B cell (primary cell): ENCODE measurements around the gene SLC25A34. TPM values are rescaled to one million over a fixed set of nuclear protein-coding genes. Genes with fewer than 3 reads are reported as not detected.

Experiments
- ATAC-seq: fragments of 200-7000 bp; cut with Tn5 transposase; one replicate; pipeline ENCODE4 v1.10.0; 2021; ENCODE audit warnings: low read depth, mild to moderate bottlenecking, moderate number of reproducible peaks, moderate library complexity
- CTCF ChIA-PET: fragments of 350-600 bp; sonication (Branson Sonifier 250); formaldehyde crosslinking; loops from one replicate; lab custom pipeline; 2021; ENCODE audit warnings: antibody characterized with exemption, inconsistent platforms; lab: Charles Lee
- POLR2A ChIA-PET: fragments of 350-600 bp; sonication (Branson Sonifier 250); formaldehyde crosslinking; loops from one replicate; lab custom pipeline; 2021; ENCODE audit warnings: antibody characterized with exemption; lab: Charles Lee
- DNase-seq: peaks from one replicate; pipeline ENCODE4 v3.0.0; 2013
- H2AFZ ChIP-seq: 2 replicates; pipeline ENCODE4 v1.6.1; 2012; ENCODE audit warnings: mild to moderate bottlenecking, low read depth, low read length; ENCODE audit not compliant: insufficient read depth, poor library complexity, severe bottlenecking
- H3K27ac ChIP-seq, 2 donors: 1 replicate in 1 of 2; 2 replicates in 1 of 2; pipeline ENCODE4 v1.5.1; 2012 to 2013; ENCODE audit warnings: low read length in 2 of 2, mild to moderate bottlenecking in 2 of 2, moderate library complexity in 1 of 2
- H3K27me3 ChIP-seq, 4 experiments: fragments of 200-600 bp in 1 of 4; sonication (generic) in 1 of 4; replicated peaks in 1 of 4; 1 replicate in 2 of 4; 2 replicates in 2 of 4; pipeline versions ENCODE4 v1.6.1 to v1.7.0; 2013 to 2016; ENCODE audit warnings: low read length in 3 of 4, mild to moderate bottlenecking in 2 of 4, mixed read lengths in 1 of 4, moderate library complexity in 1 of 4; ENCODE audit not compliant: insufficient read depth in 4 of 4, control insufficient read depth in 3 of 4; ENCODE audit errors: control extremely low read depth in 1 of 4
- H3K36me3 ChIP-seq, 2 experiments: replicated peaks in 1 of 2; 1 replicate in 1 of 2; 2 replicates in 1 of 2; pipeline versions ENCODE4 v1.6.1 to v1.7.1; 2013; ENCODE audit warnings: low read length in 1 of 2; ENCODE audit not compliant: insufficient read depth in 2 of 2, control insufficient read depth in 1 of 2; ENCODE audit errors: control extremely low read depth in 1 of 2, extremely low read depth in 1 of 2
- H3K4me1 ChIP-seq, 2 donors: fragments of 200-600 bp in 1 of 2; sonication (generic) in 1 of 2; 1 replicate in 1 of 2; 2 replicates in 1 of 2; pipeline versions ENCODE4 v1.5.1 to v1.6.1; 2013 to 2017; ENCODE audit warnings: low read length in 2 of 2; ENCODE audit not compliant: control insufficient read depth in 2 of 2, insufficient read depth in 2 of 2
- H3K4me2 ChIP-seq: replicated peaks from 2 replicates; pipeline ENCODE3; 2012; ENCODE audit warnings: mild to moderate bottlenecking, low read depth, low read length; ENCODE audit not compliant: poor library complexity, severe bottlenecking
- H3K4me3 ChIP-seq, 5 experiments: fragments of 200-600 bp in 1 of 5; sonication (generic) in 1 of 5; 1 replicate in 3 of 5; 2 replicates in 2 of 5; pipeline versions ENCODE4 v1.5.1 to v1.7.0; 2011 to 2016; ENCODE audit warnings: low read length in 4 of 5, mild to moderate bottlenecking in 4 of 5, low read depth in 2 of 5, control low read depth in 1 of 5, moderate library complexity in 1 of 5; ENCODE audit not compliant: insufficient read depth in 1 of 5; ENCODE audit errors: control extremely low read depth in 1 of 5, extremely low read depth in 1 of 5
- H3K79me2 ChIP-seq: fragments of 200-600 bp; sonication (generic); one replicate; pipeline ENCODE4 v1.6.0; 2016; ENCODE audit warnings: low read length; ENCODE audit not compliant: control insufficient read depth, insufficient read depth
- H3K9ac ChIP-seq: fragments of 200-600 bp; sonication (generic); 2 replicates; pipeline ENCODE4 v1.6.1; 2017; ENCODE audit warnings: mild to moderate bottlenecking, low read length, moderate library complexity
- H3K9me3 ChIP-seq, 3 donors: one replicate each; pipeline versions ENCODE4 v1.6.1 to v1.7.1; 2013; ENCODE audit warnings: low read length in 2 of 3; ENCODE audit not compliant: control insufficient read depth in 2 of 3, insufficient read depth in 1 of 3; ENCODE audit errors: control extremely low read depth in 1 of 3
- H4K20me1 ChIP-seq: 2 replicates; pipeline ENCODE4 v1.6.0; 2012; ENCODE audit warnings: mild to moderate bottlenecking, low read length; ENCODE audit not compliant: insufficient read depth, control insufficient read depth, poor library complexity, severe bottlenecking
- H3K27ac Mint-ChIP-seq: one replicate; pipeline ENCODE4 v1.8.0; 2021; ENCODE audit warnings: mixed read lengths
- H3K27me3 Mint-ChIP-seq: one replicate; pipeline ENCODE4 v1.8.0; 2021; ENCODE audit warnings: mixed read lengths
- H3K4me1 Mint-ChIP-seq: one replicate; pipeline ENCODE4 v1.8.0; 2021; ENCODE audit warnings: mixed read lengths
- H3K4me3 Mint-ChIP-seq: one replicate; pipeline ENCODE4 v1.8.0; 2021; ENCODE audit warnings: mixed read lengths
- H3K9me3 Mint-ChIP-seq: one replicate; pipeline ENCODE4 v1.8.0; 2022; ENCODE audit warnings: mixed read lengths; ENCODE audit not compliant: insufficient read depth
- EZH2 ChIP-seq: IDR thresholded peaks from 2 replicates; pipeline ENCODE4 v1.6.1; 2012; ENCODE audit warnings: borderline replicate concordance, low read depth, mild to moderate bottlenecking, moderate library complexity, low read length; ENCODE audit not compliant: insufficient read depth, poor library complexity, severe bottlenecking
- WGBS: methylation state at CpG from one replicate; pipeline ENCODE4 v1.1.5; 2013; ENCODE audit warnings: missing lambda C conversion rate; ENCODE audit not compliant: insufficient coverage; 5-methylcytosine and 5-hydroxymethylcytosine counted together
- intact Hi-C: fragments of 100-400 bp; cut with micrococcal nuclease; formaldehyde crosslinking; loops from one replicate; pipeline ENCODE4 v1.10.0; 2022
- polyA plus RNA-seq: library from polyadenylated mRNA; depleted of rRNA; stranded (reverse); fragments of >200 nt; gene quantifications from 2 replicates; pipeline ENCODE4 v1.2.3, GENCODE V29; 2012
- total RNA-seq, 2 donors: library from RNA; stranded (reverse); fragments of 120-200 nt in 1 of 2; gene quantifications; 1 replicate in 1 of 2; 2 replicates in 1 of 2; pipeline versions ENCODE4 v1.2.3 to v1.2.4, GENCODE V29; 2013 to 2022
- TF ChIP-seq, protein P1 (sequence below): fragments of 200-600 bp; IDR thresholded peaks from one replicate; pipeline ENCODE4 v1.8.0; 2022; ENCODE audit warnings: antibody characterized with exemption, mild to moderate bottlenecking

Gene SLC25A34
- total and polyA plus RNA-seq, 2 donors (not counting 1 experiment from before 2014, with no cell fraction given): 4.6 to 5.4 TPM

DNA sequence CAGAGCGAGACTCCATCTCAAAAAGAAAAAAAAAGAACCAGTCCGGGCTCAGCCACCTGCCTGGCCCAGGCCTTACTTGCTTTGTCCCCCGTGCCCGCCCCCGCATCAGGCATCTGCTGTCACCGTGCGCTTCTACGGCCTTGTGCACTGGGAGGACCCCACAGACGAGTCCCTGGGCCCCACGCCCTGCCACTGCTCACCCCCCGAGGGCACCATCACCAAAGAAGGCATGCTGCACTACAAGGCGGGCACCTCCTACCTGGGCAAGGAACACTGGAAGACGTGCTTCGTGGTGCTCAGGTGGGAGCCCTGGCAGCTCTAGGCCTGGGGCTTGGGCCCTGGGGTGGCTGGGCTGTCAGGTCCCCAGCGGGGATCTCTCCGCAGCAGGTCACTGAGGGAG lies 5.6 kb upstream of the SLC25A34 start:
- Histone ChIP-seq H3K9ac (no peak overlapping the region), H3K27me3 (no peaks in the 10 kb centered on the region), H3K4me1 (peaks cover 0 to under 1% of the 10 kb centered on the region in 2 donors), H3K4me3 (no peak overlapping the region), H2AFZ (no peak overlapping the region), H3K27ac (no peak overlapping the region), H3K79me2 (no peaks in the 10 kb centered on the region), H3K4me2 (no peak overlapping the region), H4K20me1 (no peaks in the 10 kb centered on the region), H3K9me3 (no peaks in the 10 kb centered on the region), H3K36me3 (peaks cover 0 to 86% of the 10 kb centered on the region in 2 experiments)
- TF ChIP-seq, protein P1, sequence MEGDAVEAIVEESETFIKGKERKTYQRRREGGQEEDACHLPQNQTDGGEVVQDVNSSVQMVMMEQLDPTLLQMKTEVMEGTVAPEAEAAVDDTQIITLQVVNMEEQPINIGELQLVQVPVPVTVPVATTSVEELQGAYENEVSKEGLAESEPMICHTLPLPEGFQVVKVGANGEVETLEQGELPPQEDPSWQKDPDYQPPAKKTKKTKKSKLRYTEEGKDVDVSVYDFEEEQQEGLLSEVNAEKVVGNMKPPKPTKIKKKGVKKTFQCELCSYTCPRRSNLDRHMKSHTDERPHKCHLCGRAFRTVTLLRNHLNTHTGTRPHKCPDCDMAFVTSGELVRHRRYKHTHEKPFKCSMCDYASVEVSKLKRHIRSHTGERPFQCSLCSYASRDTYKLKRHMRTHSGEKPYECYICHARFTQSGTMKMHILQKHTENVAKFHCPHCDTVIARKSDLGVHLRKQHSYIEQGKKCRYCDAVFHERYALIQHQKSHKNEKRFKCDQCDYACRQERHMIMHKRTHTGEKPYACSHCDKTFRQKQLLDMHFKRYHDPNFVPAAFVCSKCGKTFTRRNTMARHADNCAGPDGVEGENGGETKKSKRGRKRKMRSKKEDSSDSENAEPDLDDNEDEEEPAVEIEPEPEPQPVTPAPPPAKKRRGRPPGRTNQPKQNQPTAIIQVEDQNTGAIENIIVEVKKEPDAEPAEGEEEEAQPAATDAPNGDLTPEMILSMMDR: no peak
- no peak for TF ChIP-seq EZH2
- intact Hi-C loops: no loop called here
- WGBS: 91% methylated on average over 15 of the region's 16 CpGs
- ATAC-seq: no peak
- ChIA-PET CTCF (interaction anchor here (0.9 kb wide), 1 partner anchor 85 kb away, joined by 5 read pairs; no protein-coding TSS in a partner anchor), POLR2A (interaction anchor here (0.6 kb wide), 1 partner anchor 33 kb away, joined by 3 read pairs; no protein-coding TSS in a partner anchor)
- DNase-seq: peak; percentile 18
- Mint-ChIP-seq H3K27ac (no peak overlapping the region), H3K9me3 (no peaks in the 10 kb centered on the region), H3K4me1 (no peaks in the 10 kb centered on the region), H3K27me3 (no peaks in the 10 kb centered on the region), H3K4me3 (no peak overlapping the region)

DNA sequence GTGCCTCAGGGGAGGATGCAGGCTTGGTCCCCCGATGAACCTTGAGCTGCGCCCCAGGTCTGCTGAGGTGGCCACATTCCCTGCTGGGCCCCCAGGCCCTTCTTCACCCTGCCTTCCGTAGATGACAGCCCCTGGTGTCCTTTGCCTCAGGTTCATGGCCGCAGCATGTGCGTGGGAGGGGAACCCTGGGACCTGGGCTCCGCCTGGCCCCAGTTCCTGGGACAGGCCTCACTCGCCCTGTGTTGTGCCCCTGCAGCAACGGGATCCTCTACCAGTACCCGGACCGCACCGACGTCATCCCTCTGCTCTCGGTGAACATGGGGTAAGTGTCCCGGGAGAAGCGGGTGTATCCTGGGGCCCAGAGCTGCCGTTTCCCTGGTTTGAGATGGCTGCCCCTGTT lies 5.1 kb upstream of the SLC25A34 start:
- Mint-ChIP-seq H3K4me1 (no peaks in the 10 kb centered on the region), H3K9me3 (no peaks in the 10 kb centered on the region), H3K27me3 (no peaks in the 10 kb centered on the region), H3K27ac (no peak overlapping the region), H3K4me3 (no peak overlapping the region)
- H3K9ac ChIP-seq: no peak overlapping the region
- H3K4me1 ChIP-seq: peaks cover 0 to 3% of the 10 kb centered on the region in 2 donors
- H3K9me3 ChIP-seq: no peaks in the 10 kb centered on the region
- no peak overlapping the region for H3K27ac ChIP-seq
- WGBS: 97% methylated on average over 16 of the region's 16 CpGs
- intact Hi-C loops: no loop called here
- ChIA-PET POLR2A (interaction anchor here (0.6 kb wide), 1 partner anchor 33 kb away, joined by 3 read pairs; no protein-coding TSS in a partner anchor), CTCF (interaction anchor here (0.9 kb wide), 1 partner anchor 85 kb away, joined by 5 read pairs; no protein-coding TSS in a partner anchor)
- ATAC-seq (no peak), DNase-seq (no peak)
- no peaks in the 10 kb centered on the region for H3K27me3 ChIP-seq
- no peak overlapping the region for H3K4me2 ChIP-seq
- no peak overlapping the region for H2AFZ ChIP-seq
- no peaks in the 10 kb centered on the region for H4K20me1 ChIP-seq
- TF ChIP-seq EZH2: no peak
- TF ChIP-seq, protein P1: no peak
- H3K79me2 ChIP-seq: no peaks in the 10 kb centered on the region
- peaks cover 0 to 81% of the 10 kb centered on the region in 2 experiments for H3K36me3 ChIP-seq
- no peak overlapping the region for H3K4me3 ChIP-seq
